Hematopoietic multipotent progenitor cell treated with erythropoietin and hydrocortisone succinate and interleukin-3 and kit ligand, for 17 days (in vitro differentiated cells): ENCODE measurements around the gene C22orf42.
"Not testable (repeated sequence)": the region's sequence is repeated elsewhere in the genome, so short reads cannot be mapped to it uniquely, and the experiment has no call there.

Source experiments
- DNase-seq: peaks from one replicate; pipeline ENCODE4 v3.0.0-alpha.2; 2015; ENCODE audit warnings: low spot score

The C22orf42 gene

DNA sequence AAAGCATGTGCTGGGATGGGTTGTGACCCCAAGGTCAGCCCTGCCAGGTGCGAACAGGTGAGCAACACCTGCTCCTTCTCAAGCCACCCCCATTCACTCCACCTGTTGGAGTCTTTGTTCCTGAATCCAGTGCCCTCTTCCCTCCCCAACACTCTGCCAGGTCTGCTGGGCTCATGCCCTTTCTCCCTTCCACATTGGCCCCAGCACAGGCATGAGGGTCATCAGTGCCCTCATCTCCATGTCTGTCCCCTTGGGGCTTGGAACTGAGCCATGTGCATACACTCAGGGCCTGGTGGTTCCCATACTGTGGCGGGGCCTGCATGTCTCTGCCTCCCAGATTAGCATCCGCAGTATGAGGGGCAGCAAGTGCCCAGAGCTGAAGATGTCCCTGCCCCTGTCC, 26.7 kb upstream of the C22orf42 start:
- no peak for DNase-seq

DNA sequence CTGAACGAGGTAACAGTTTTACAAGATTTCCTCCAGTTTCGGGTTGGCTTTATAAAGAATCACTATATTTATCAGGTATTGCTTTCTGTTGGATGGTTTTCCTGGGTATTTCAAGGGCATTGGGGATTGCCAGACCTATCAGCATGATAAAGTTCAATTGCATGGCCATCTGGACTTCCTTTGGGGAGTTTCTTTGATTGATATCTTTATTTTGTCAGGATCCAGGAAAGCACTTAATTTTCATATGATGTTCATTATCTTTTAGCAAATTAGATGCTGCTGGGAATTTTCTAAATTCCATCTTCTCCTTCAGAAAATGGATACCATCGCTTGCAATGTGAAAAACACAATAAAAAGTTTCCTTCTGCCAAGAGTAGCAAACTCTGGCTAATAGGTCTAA, 24.5 kb upstream of the C22orf42 start:
- no peak for DNase-seq

- DNase-seq, result no peak
Measured at GRCh38 chr22:32181043-32181442, 21.9 kb upstream of the C22orf42 start.

DNA sequence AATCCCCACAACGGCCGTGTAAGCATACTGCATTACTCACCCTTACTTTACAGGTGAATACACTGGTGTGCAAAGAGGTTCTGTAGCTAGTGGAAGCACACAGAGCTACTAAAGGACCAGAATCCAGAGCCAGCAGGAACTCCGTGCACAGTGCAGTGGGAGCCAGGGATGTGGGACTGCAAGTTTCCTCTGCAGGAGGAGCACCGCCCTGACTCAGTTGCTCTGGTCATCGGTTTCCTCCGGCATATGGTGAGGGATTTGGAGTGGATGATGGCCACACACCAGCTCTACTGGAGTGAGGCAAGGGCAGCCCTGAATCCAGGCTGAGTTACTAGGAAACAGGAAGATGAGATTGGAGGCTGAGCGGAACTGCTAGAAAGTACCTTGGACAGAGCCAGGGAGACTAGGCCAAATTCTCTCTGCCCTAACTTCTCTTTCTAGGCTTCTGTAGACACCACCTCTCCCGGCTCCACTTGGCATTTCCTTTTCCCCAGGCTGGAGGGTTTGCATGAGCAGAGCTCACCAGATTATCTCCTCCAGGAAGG, 18.2 kb upstream of the C22orf42 start:
- no peak for DNase-seq

GRCh38 chr22:32175683-32176644, 16.9 kb upstream of the C22orf42 start:
- no peak for DNase-seq

- no peak for DNase-seq
Measured at GRCh38 chr22:32175115-32175514, 16.0 kb upstream of the C22orf42 start.

DNA sequence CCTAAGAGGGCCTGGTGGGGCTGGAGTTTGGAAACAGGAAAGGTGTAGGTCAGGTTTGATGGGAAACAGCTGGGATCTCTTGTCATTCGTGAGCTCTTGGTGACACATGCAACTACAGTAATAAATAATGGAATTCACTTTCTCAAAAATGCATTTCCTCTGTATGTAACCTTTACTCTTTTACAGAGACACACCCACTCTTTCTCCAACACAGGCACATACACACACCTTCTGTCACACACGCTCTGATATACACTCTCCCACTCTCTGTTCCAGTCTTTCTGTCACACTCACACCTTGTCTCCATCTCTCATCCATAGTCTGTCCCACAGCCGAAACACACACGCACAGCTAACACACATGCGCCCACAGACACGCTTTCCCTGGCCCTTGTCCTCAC, 6.6 kb upstream of the C22orf42 start:
- no peak for DNase-seq

DNA sequence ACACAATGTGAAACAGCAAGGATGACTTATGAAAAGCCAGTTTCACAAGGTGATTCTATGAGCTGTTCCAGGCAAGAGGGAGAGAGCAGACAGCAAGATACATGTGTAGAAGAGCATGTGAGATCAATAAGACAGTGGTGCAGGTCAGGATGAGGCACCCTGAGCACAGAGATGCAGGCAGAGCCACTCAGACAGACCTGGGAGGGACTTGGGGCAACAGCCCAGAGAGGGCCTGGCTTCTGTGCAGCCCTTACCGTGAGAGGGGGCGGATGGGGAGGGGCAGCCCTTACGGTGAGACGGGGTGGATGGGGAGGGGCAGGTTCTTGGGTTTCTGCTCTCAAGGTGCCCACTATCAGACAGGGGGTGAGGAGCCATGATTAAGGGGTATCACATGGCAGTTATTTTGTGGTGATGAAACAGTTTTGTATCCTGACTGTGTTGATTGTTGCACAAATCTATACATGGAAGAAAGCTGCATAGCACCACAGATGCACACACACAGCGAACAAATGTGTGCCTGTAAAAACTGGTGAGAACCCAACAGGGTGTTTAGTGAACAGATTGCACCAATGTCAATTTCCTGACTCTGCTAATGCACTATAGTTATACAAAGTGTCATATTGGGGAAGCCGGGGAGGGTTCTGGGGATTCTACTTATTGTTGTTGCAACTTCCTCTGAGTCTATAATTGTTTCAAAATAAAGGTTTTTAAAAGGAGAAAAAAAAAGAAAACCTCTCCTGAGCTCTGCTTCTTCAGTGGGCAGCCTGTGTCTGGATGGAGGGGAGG, 5.2 kb upstream of the C22orf42 start:
- DNase-seq, result no peak

GRCh38 chr22:32160411-32160810, 1.3 kb upstream of the C22orf42 start:
- DNase-seq, result not testable (repeated sequence)

- not testable (repeated sequence) for DNase-seq
Measured at GRCh38 chr22:32157632-32158031, 1.5 kb downstream of the C22orf42 start.

GRCh38 chr22:32154727-32155126, 4.4 kb downstream of the C22orf42 start:
- not testable (repeated sequence) for DNase-seq

GRCh38 chr22:32151641-32152040, 7.5 kb downstream of the C22orf42 start:
- DNase-seq, result not testable (repeated sequence)

DNA sequence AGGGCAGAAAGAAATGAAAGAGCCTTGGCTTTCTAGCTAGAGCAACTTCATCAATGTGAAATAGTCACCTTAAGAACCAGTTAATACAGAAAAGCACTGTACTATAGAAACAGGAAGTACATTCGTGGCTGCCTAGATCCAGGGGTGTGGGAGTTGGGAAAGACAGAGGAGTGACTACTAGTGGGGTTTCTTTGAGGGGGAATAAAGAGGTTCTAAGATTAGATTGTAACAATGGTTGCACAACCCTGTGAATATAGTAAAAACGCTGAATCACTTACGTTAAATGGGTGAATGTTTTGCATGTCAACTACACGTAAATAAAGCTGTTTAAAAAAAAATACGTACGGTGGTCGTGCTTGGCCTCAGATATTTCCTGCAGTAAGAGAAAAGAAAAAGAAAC, 8.5 kb downstream of the C22orf42 start:
- DNase-seq, result not testable (repeated sequence)

GRCh38 chr22:32148372-32148771, 10.7 kb downstream of the C22orf42 start:
- DNase-seq, result not testable (repeated sequence)

GRCh38 chr22:32147128-32147527, 12.0 kb downstream of the C22orf42 start:
- DNase-seq, result not testable (repeated sequence)

DNA sequence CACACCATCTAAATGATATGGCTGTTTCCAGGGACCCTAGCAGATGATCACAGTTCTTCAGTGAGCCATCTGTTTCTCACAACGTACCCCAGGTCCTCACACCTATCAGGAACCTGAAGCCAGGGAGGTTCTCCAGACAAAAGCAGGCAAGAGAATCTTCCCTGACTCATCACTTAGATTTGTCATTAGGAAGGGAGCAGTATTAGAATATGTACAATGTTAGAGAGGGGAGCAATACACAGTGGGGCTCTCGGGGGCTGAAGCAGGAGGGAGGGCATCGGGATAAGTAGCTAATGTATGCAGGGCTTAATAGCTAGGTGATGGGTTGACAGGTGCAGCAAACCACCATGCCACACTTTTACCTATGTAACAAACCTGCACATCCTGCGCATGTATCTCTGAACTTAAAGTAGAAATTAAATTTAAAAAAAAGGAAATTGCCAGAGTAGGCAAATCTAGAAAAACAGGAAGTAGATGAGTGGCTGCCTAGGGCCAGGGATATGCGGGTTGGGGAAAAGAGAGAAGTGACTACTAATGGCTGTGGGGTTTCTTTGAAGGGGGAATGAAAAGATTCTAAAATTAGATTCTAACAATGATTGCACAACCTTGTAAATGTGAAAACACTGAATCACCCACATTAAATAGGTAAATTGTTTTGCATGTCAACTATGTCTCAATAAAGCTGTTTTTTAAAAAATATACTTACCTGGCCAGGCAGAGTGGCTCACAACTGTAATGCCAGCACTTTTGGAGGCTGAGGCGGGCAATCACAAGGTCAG, 14.4 kb downstream of the C22orf42 start:
- no peak for DNase-seq

DNA sequence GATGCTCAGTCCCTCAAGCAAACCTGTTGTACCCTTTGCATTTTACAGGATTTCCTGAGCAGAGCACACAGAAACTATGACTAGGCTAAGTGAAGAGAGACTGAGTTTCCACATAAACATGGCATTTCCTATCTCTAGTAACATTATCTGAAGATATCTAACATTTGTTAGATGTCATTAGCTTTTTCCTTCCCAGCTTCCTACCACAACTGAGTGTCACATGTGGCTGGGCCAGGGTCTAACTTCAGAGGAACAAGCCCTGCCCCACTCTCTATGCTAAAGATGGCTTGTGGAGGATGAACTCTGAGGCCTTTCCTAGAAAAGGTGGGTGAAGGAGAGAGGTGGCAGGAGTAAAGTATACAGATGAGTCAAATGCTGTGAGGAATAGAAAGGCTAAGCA, 16.5 kb downstream of the C22orf42 start:
- no peak for DNase-seq

DNA sequence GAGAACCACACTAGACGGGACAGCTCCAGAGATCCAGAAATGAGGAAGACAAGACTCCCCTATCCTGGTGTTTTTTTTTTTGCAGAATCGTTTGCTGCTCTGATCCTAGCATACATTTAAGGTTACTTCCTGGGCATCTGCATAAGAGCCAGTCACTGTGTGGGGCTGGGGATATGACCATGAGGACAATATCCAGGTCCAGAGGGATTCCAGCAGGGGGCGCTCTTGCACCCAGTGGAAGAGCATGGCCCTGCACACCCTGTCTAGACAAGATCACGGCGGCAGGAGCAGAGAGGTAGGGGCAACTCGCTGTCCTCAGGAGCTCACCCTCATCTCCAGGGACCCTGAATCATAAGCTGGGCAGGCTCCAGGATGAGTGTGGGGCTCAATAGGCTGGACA, 18.4 kb downstream of the C22orf42 start:
- DNase-seq, result not testable (repeated sequence)

- not testable (repeated sequence) for DNase-seq
Measured at GRCh38 chr22:32138576-32138975, 20.5 kb downstream of the C22orf42 start.

- peak; percentile 32 for DNase-seq
Measured at GRCh38 chr22:32137731-32138324, 21.3 kb downstream of the C22orf42 start.

DNA sequence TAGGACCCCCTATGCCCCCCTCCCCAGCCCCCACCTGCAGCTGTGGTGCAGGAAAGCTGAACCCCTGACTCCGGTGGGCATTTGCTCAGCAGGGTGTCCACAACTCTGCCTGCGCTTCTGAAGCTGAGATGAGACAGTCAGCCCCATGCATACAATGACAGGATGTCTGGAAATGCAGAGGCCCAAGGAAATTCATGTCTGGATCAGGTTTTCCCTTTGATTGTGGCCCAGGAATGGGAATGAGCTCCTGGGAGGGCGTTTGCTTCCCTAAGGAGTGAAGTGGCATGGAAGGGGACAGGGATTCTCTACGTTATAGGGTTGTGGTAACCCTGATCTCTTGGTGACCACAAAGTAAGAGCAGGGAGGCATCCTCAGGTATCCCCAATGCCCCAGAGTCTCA, 22.2 kb downstream of the C22orf42 start:
- DNase-seq, result not testable (repeated sequence)
